Caco-2 (cell line): ENCODE measurements around the gene PPM1A. TPM values are rescaled to one million over a fixed set of nuclear protein-coding genes. Genes with fewer than 3 reads are reported as not detected.

Source experiments
- BruUV-seq: library from RNA; stranded (reverse); fragments of 400-500 nt; replicated peaks from 2 replicates; lab custom pipeline; 2021; lab: Mats Ljungman, UMichigan
- CTCF ChIA-PET: fragments of 300-600 bp; sonication (Branson Sonifier 250); formaldehyde crosslinking; loops from one replicate; lab custom pipeline; 2022; ENCODE audit warnings: antibody characterized with exemption; lab: Charles Lee
- POLR2A ChIA-PET: fragments of 300-600 bp; sonication (Branson Sonifier 250); formaldehyde crosslinking; loops from one replicate; lab custom pipeline; 2022; ENCODE audit warnings: antibody characterized with exemption; lab: Charles Lee
- DNase-seq, 2 experiments: peaks; one replicate each; pipeline versions ENCODE4 v3.0.0 to v3.0.0-alpha.2; 2020 to 2022
- H3K27me3 ChIP-seq: replicated peaks from 2 replicates; pipeline ENCODE4 v1.6.0; 2011; ENCODE audit warnings: low read length; ENCODE audit not compliant: control insufficient read depth, insufficient read depth
- H3K36me3 ChIP-seq: 2 replicates; pipeline ENCODE4 v1.5.1; 2011; ENCODE audit warnings: low read length; ENCODE audit not compliant: control insufficient read depth, insufficient read depth
- H3K4me1 ChIP-seq: fragments of 250-450 bp; sonication (Bioruptor Pico); 2 replicates; pipeline ENCODE4 v1.5.1; 2020; ENCODE audit warnings: mild to moderate bottlenecking
- H3K4me3 ChIP-seq: 2 replicates; pipeline ENCODE4 v1.5.1; 2011; ENCODE audit warnings: low read depth, mild to moderate bottlenecking, control low read depth, low read length
- H3K9me3 ChIP-seq: fragments of 250-450 bp; sonication (Bioruptor Pico); 2 replicates; pipeline ENCODE4 v1.5.1; 2020; ENCODE audit warnings: mild to moderate bottlenecking, moderate library complexity
- H3K27ac Mint-ChIP-seq: one replicate; pipeline ENCODE4 v1.8.0; 2022; ENCODE audit warnings: mixed read lengths; ENCODE audit not compliant: unreplicated experiment
- H3K27me3 Mint-ChIP-seq: one replicate; pipeline ENCODE4 v1.8.0; 2022; ENCODE audit warnings: mixed read lengths; ENCODE audit not compliant: insufficient read depth, unreplicated experiment
- H3K36me3 Mint-ChIP-seq: one replicate; pipeline ENCODE4 v1.8.0; 2022; ENCODE audit warnings: mild to moderate bottlenecking, mixed read lengths; ENCODE audit not compliant: insufficient read depth, unreplicated experiment
- H3K4me1 Mint-ChIP-seq: one replicate; pipeline ENCODE4 v1.8.0; 2022; ENCODE audit warnings: low read depth, mixed read lengths; ENCODE audit not compliant: unreplicated experiment
- H3K4me3 Mint-ChIP-seq: one replicate; pipeline ENCODE4 v1.8.0; 2022; ENCODE audit warnings: mild to moderate bottlenecking, moderate library complexity, mixed read lengths; ENCODE audit not compliant: unreplicated experiment
- H3K9me3 Mint-ChIP-seq: one replicate; pipeline ENCODE4 v1.8.0; 2022; ENCODE audit warnings: mixed read lengths; ENCODE audit not compliant: unreplicated experiment
- intact Hi-C: fragments of 100-400 bp; cut with micrococcal nuclease; formaldehyde crosslinking; loops from one replicate; pipeline ENCODE4 v1.10.0; 2022; ENCODE audit not compliant: unreplicated experiment
- total RNA-seq: library from RNA; stranded (reverse); gene quantifications from 2 replicates; pipeline ENCODE4 v1.2.3, GENCODE V29; 2022
- TF ChIP-seq, protein P1 (sequence below), 2 experiments: fragments of 200-600 bp in 1 of 2; IDR thresholded peaks; 1 replicate in 1 of 2; 2 replicates in 1 of 2; pipeline versions ENCODE4 v1.5.1 to v1.8.0; 2011 to 2022; ENCODE audit warnings: antibody characterized with exemption in 1 of 2, control low read depth in 1 of 2, inconsistent platforms in 1 of 2, low read depth in 1 of 2, low read length in 1 of 2, mild to moderate bottlenecking in 1 of 2, moderate library complexity in 1 of 2; ENCODE audit not compliant: insufficient read depth in 1 of 2, severe bottlenecking in 1 of 2, unreplicated experiment in 1 of 2

Gene PPM1A
- total RNA-seq, 1 experiment from 2014 or later: 35.6 TPM

DNA sequence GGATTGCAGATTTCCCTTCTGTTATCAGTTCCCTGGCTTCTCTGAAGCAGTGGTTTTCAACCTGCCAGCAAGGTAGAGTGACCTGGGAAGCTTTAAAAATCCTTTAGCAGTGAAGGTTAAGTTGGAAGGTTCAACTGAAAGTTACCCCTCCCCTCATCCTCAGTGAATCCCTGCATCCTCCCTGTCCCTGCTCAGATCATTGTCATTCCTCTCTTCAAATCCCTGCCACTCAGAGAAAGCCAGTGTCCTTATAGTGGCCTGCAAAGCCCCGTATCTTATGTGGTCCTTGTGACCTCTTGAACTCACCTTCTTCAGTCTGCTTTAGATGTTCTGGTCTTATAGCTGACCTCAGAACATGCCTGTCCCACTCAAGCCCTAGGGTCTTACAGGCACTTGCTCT is 53.6 kb downstream of the PPM1A start:
- TF ChIP-seq, protein P1, sequence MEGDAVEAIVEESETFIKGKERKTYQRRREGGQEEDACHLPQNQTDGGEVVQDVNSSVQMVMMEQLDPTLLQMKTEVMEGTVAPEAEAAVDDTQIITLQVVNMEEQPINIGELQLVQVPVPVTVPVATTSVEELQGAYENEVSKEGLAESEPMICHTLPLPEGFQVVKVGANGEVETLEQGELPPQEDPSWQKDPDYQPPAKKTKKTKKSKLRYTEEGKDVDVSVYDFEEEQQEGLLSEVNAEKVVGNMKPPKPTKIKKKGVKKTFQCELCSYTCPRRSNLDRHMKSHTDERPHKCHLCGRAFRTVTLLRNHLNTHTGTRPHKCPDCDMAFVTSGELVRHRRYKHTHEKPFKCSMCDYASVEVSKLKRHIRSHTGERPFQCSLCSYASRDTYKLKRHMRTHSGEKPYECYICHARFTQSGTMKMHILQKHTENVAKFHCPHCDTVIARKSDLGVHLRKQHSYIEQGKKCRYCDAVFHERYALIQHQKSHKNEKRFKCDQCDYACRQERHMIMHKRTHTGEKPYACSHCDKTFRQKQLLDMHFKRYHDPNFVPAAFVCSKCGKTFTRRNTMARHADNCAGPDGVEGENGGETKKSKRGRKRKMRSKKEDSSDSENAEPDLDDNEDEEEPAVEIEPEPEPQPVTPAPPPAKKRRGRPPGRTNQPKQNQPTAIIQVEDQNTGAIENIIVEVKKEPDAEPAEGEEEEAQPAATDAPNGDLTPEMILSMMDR (IDR thresholded peaks at IDR 0.05; ENCODE audit: insufficient read depth in 1 of 2, low read depth in 1 of 2, low read length in 1 of 2, severe bottlenecking in 1 of 2, unreplicated experiment in 1 of 2): no peak
- BruUV-seq: no TSS peak

DNA sequence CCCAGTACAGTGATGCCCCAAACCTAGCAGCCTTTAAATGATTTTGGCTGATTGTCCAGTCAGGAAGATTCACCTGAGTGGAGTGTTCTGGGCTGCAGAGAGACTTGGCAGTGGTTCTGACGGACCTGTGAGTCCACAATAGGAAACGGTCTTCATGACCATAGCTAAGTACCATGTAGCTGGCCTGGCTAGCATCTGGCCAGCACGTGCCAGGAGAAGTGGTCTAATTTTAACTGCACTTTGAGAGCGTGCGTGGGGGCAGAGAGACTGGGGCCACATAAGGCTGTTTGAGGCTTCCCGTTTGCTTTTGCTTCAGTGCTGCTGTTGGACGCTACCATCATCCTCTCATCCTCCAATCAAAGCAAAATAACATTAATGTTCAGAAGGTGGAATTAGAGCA is 54.7 kb downstream of the PPM1A start:
- Mint-ChIP-seq H3K27me3 (no peaks in the 10 kb centered on the region), H3K36me3 (peaks cover 12% of the 10 kb centered on the region), H3K4me3 (no peak overlapping the region), H3K9me3 (no peaks in the 10 kb centered on the region), H3K27ac (no peak overlapping the region), H3K4me1 (peaks cover 13% of the 10 kb centered on the region)
- Histone ChIP-seq H3K9me3 (no peaks in the 10 kb centered on the region), H3K4me3 (no peak overlapping the region), H3K36me3 (no peaks in the 10 kb centered on the region), H3K4me1 (no peaks in the 10 kb centered on the region), H3K27me3 (no peaks in the 10 kb centered on the region)
- CTCF ChIA-PET: no interaction called here
- TF ChIP-seq, protein P1 (IDR thresholded peaks at IDR 0.05; ENCODE audit: insufficient read depth in 1 of 2, low read depth in 1 of 2, low read length in 1 of 2, severe bottlenecking in 1 of 2, unreplicated experiment in 1 of 2): no peak
- no TSS peak for BruUV-seq
- intact Hi-C loops: no loop called here
- no peak for DNase-seq
- POLR2A ChIA-PET: no interaction called here

More for the DNA sequence above, 53.6 kb downstream of the PPM1A start:
- H3K4me1 ChIP-seq: no peaks in the 10 kb centered on the region
- no peaks in the 10 kb centered on the region for H3K9me3 ChIP-seq
- no peak overlapping the region for H3K4me3 ChIP-seq
- DNase-seq: no peak
- intact Hi-C loops: no loop called here
- no peaks in the 10 kb centered on the region for H3K27me3 ChIP-seq
- H3K36me3 Mint-ChIP-seq: peaks cover 12% of the 10 kb centered on the region
- H3K27me3 Mint-ChIP-seq: no peaks in the 10 kb centered on the region
- no peak overlapping the region for H3K4me3 Mint-ChIP-seq
- no peaks in the 10 kb centered on the region for H3K36me3 ChIP-seq
- H3K9me3 Mint-ChIP-seq: no peaks in the 10 kb centered on the region
- no peak overlapping the region for H3K27ac Mint-ChIP-seq
- peaks cover 13% of the 10 kb centered on the region for H3K4me1 Mint-ChIP-seq
- POLR2A ChIA-PET: no interaction called here
- CTCF ChIA-PET: no interaction called here

DNA sequence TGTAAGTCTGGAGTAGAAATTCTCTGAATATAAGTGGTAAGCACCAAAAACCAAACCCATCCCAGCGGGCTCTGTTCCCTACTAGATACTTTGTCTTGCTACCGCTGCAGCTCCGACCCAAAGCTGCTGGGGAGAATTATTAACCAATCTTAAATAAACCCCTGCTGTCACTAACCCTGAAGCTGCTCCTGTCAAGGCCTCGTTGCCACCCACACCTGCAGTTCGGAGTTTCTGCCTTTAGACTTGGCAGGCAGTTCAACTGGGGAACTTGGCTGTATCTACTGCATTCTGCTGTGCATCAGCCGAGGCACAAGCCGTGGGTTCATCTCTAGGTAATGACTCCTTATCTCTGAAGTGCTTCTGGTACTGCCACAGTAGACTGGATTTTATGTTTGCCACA is 55.5 kb downstream of the PPM1A start:
- no peaks in the 10 kb centered on the region for H3K4me1 ChIP-seq
- no peak overlapping the region for H3K4me3 ChIP-seq
- POLR2A ChIA-PET: no interaction called here
- Mint-ChIP-seq H3K36me3 (peaks cover 12% of the 10 kb centered on the region), H3K4me3 (no peak overlapping the region), H3K27ac (no peak overlapping the region), H3K4me1 (peaks cover 13% of the 10 kb centered on the region), H3K27me3 (no peaks in the 10 kb centered on the region), H3K9me3 (no peaks in the 10 kb centered on the region)
- H3K36me3 ChIP-seq: no peaks in the 10 kb centered on the region
- CTCF ChIA-PET: no interaction called here
- no peaks in the 10 kb centered on the region for H3K9me3 ChIP-seq
- TF ChIP-seq, protein P1 (IDR thresholded peaks at IDR 0.05; ENCODE audit: insufficient read depth in 1 of 2, low read depth in 1 of 2, low read length in 1 of 2, severe bottlenecking in 1 of 2, unreplicated experiment in 1 of 2): no peak
- BruUV-seq: no TSS peak
- H3K27me3 ChIP-seq: no peaks in the 10 kb centered on the region
- no peak for DNase-seq
- intact Hi-C loops: no loop called here
